Karpas-422 (cell line): ENCODE measurements around the gene LRRC46. TPM values are rescaled to one million over a fixed set of nuclear protein-coding genes. Genes with fewer than 3 reads are reported as not detected.

Source experiments
- DNase-seq: peaks from one replicate; pipeline ENCODE4 v3.0.0-alpha.2; 2015
- H2AFZ ChIP-seq: fragments of 200-600 bp; sonication (generic); 2 replicates; pipeline ENCODE4 v1.6.1; 2014; ENCODE audit warnings: antibody characterized with exemption, low read length, mixed read lengths
- H3K27ac ChIP-seq: fragments of 200-600 bp; sonication (generic); 2 replicates; pipeline ENCODE4 v1.5.1; 2014; ENCODE audit warnings: mild to moderate bottlenecking, low read length, moderate library complexity
- H3K27me3 ChIP-seq: fragments of 200-600 bp; sonication (generic); 2 replicates; pipeline ENCODE4 v1.6.1; 2014; ENCODE audit warnings: low read length, mixed read lengths
- H3K36me3 ChIP-seq: fragments of 200-600 bp; sonication (generic); 2 replicates; pipeline ENCODE4 v1.6.1; 2014; ENCODE audit warnings: low read length, mixed read lengths; ENCODE audit not compliant: insufficient read depth
- H3K4me1 ChIP-seq: fragments of 200-600 bp; sonication (generic); 2 replicates; pipeline ENCODE4 v1.6.1; 2014; ENCODE audit warnings: mild to moderate bottlenecking, low read length, mixed read lengths
- H3K4me2 ChIP-seq: fragments of 200-600 bp; sonication (generic); 2 replicates; pipeline ENCODE4 v1.6.1; 2014; ENCODE audit warnings: low read length, low read depth, mild to moderate bottlenecking; ENCODE audit not compliant: poor library complexity, severe bottlenecking
- H3K4me3 ChIP-seq: fragments of 200-600 bp; sonication (generic); 2 replicates; pipeline ENCODE4 v1.5.1; 2014; ENCODE audit warnings: mild to moderate bottlenecking, antibody characterized with exemption, low read length, mixed read lengths
- H3K79me2 ChIP-seq: fragments of 200-600 bp; sonication (generic); 2 replicates; pipeline ENCODE4 v1.6.1; 2014; ENCODE audit warnings: mild to moderate bottlenecking, low read length, mixed read lengths
- H3K9ac ChIP-seq: fragments of 200-600 bp; sonication (generic); 2 replicates; pipeline ENCODE4 v1.6.0; 2014; ENCODE audit warnings: low read length
- H3K9me2 ChIP-seq: fragments of 200-600 bp; sonication (generic), shearing (Covaris generic); replicated peaks from 2 replicates; pipeline ENCODE4 v1.6.0; 2014; ENCODE audit warnings: mild to moderate bottlenecking, low read length, moderate library complexity; ENCODE audit not compliant: insufficient read depth
- H3K9me3 ChIP-seq: fragments of 300-700, 200-600 bp; sonication (generic); 2 replicates; pipeline ENCODE4 v1.6.1; 2014; ENCODE audit warnings: low read length, mixed read lengths
- H4K20me1 ChIP-seq: fragments of 200-600 bp; sonication (generic); 2 replicates; pipeline ENCODE4 v1.6.1; 2014; ENCODE audit warnings: mild to moderate bottlenecking, antibody characterized with exemption, low read length, low read depth; ENCODE audit not compliant: insufficient read depth
- total RNA-seq: library from RNA; depleted of rRNA; stranded (reverse); fragments of >200 nt; shearing (Covaris generic); gene quantifications from 2 replicates; pipeline ENCODE4 v1.2.3, GENCODE V29; 2014; ENCODE audit warnings: low replicate concordance; rRNA removed

The LRRC46 gene
- total RNA-seq, 1 experiment from 2014 or later, result not detected

- H3K4me3 ChIP-seq, result no peak overlapping the region
- no peak overlapping the region for H3K4me2 ChIP-seq
- no peak overlapping the region for H3K27ac ChIP-seq
- no peak for DNase-seq
- no peaks in the 10 kb centered on the region for H3K36me3 ChIP-seq
- no peak overlapping the region for H3K9ac ChIP-seq
- no peaks in the 10 kb centered on the region for H3K27me3 ChIP-seq
- no peaks in the 10 kb centered on the region for H3K9me3 ChIP-seq
- H2AFZ ChIP-seq, result no peak overlapping the region
- no peaks in the 10 kb centered on the region for H3K9me2 ChIP-seq
- no peaks in the 10 kb centered on the region for H4K20me1 ChIP-seq
- no peaks in the 10 kb centered on the region for H3K79me2 ChIP-seq
- no peaks in the 10 kb centered on the region for H3K4me1 ChIP-seq
Measured at GRCh38 chr17:47884427-47884740, 52.9 kb downstream of the LRRC46 start.

- Histone ChIP-seq H3K27me3 (no peaks in the 10 kb centered on the region), H3K9me2 (no peaks in the 10 kb centered on the region), H3K27ac (no peak overlapping the region), H3K9ac (no peak overlapping the region), H3K4me3 (no peak overlapping the region), H3K9me3 (no peaks in the 10 kb centered on the region), H3K4me2 (no peak overlapping the region), H3K79me2 (no peaks in the 10 kb centered on the region), H3K36me3 (no peaks in the 10 kb centered on the region), H3K4me1 (no peaks in the 10 kb centered on the region), H2AFZ (no peak overlapping the region), H4K20me1 (no peaks in the 10 kb centered on the region)
- no peak for DNase-seq
Measured at GRCh38 chr17:47884905-47885730, 53.6 kb downstream of the LRRC46 start.

Other genes starting within 250 kb of the LRRC46 start
- gene KPNB1, start 181.8 kb upstream of the LRRC46 start, total RNA-seq, result 152 and 184 TPM in 2 replicates
- gene TBKBP1, start 137.5 kb upstream of the LRRC46 start, total RNA-seq, result 0.25 and 0.56 TPM in 2 replicates
- not detected in 2 replicates for gene TBX21, start 98.4 kb upstream of the LRRC46 start, total RNA-seq
- gene OSBPL7, start 9.9 kb upstream of the LRRC46 start, total RNA-seq, result 11.1 and 21.9 TPM in 2 replicates
- 38.2 and 50.3 TPM in 2 replicates for gene MRPL10, start 129 bp upstream of the LRRC46 start, total RNA-seq
- 37.7 and 63.5 TPM in 2 replicates for gene SCRN2, start 9.6 kb downstream of the LRRC46 start, total RNA-seq
- gene SP6, start 19.5 kb downstream of the LRRC46 start, total RNA-seq, result 0.04 TPM in 1 of 2 replicates, not detected in the other
- 3.6 and 4.4 TPM in 2 replicates for gene SP2, start 64.6 kb downstream of the LRRC46 start, total RNA-seq
- gene PNPO, start 109.9 kb downstream of the LRRC46 start, total RNA-seq, result 26.8 and 32.0 TPM in 2 replicates
- 0.97 and 2.7 TPM in 2 replicates for gene PRR15L, start 126.2 kb downstream of the LRRC46 start, total RNA-seq
- 213 and 402 TPM in 2 replicates for gene CDK5RAP3, start 139.4 kb downstream of the LRRC46 start, total RNA-seq
- not detected in 2 replicates for gene COPZ2, start 206.1 kb downstream of the LRRC46 start, total RNA-seq
- 48.7 and 52.7 TPM in 2 replicates for gene NFE2L1, start 216.7 kb downstream of the LRRC46 start, total RNA-seq